ENCODE measurements around the gene HAAO. TPM values are rescaled to one million over a fixed set of nuclear protein-coding genes. Genes with fewer than 3 reads are reported as not detected.
A peak's percentile ranks its signal among the peaks of the same experiment; 100 is the strongest.

HAAO gene
- total and polyA plus RNA-seq, 11 donors: 1.3 to 10.6 (median 2.2) TPM

- Histone ChIP-seq H3K36me3 (no peaks in the 10 kb centered on the region), H3K27me3 (no peaks in the 10 kb centered on the region), H3K4me1 (peaks cover 0 to 13% (median 0%) of the 10 kb centered on the region in 12 donors), H3K9me3 (no peaks in the 10 kb centered on the region), H3K27ac (no peak overlapping the region), H3K4me3 (no peak overlapping the region)
- TF ChIP-seq CTCF (IDR thresholded peaks at IDR 0.05) (no peak), POLR2A (IDR thresholded peaks at IDR 0.05) (no peak)
- intact Hi-C loops (cut with DNase I): no loop called here
- no peak for ATAC-seq
- no peak for DNase-seq
- WGBS, 4 donors: 90 to 91% (median 91%) methylated on average over 6 of the region's 6 CpGs
Measured at GRCh38 chr2:42802150-42802549, 9.8 kb upstream of the HAAO start.

GRCh38 chr2:42801381-42801780 is 9.0 kb upstream of the HAAO start:
- intact Hi-C loops (cut with DNase I): no loop called here
- Histone ChIP-seq H3K27ac (peak overlapping the region in 1 of 12 donors; percentile 6), H3K27me3 (no peaks in the 10 kb centered on the region), H3K9me3 (no peaks in the 10 kb centered on the region), H3K4me1 (peaks cover 0 to 17% (median 0%) of the 10 kb centered on the region in 12 donors), H3K4me3 (no peak overlapping the region), H3K36me3 (no peaks in the 10 kb centered on the region)
- DNase-seq (no peak), ATAC-seq (no peak)
- no peak for TF ChIP-seq CTCF (IDR thresholded peaks at IDR 0.05)
- TF ChIP-seq POLR2A (IDR thresholded peaks at IDR 0.05): no peak
- WGBS, 4 donors: 48 to 65% (median 61%) methylated on average over 4 of the region's 4 CpGs

- no peaks in the 10 kb centered on the region for H3K9me3 ChIP-seq
- no peak for DNase-seq
- no peak for TF ChIP-seq POLR2A (IDR thresholded peaks at IDR 0.05)
- TF ChIP-seq CTCF (IDR thresholded peaks at IDR 0.05): no peak
- H3K4me1 ChIP-seq: peaks cover 0 to 21% (median 0%) of the 10 kb centered on the region in 12 donors
- H3K36me3 ChIP-seq: no peaks in the 10 kb centered on the region
- H3K4me3 ChIP-seq: no peak overlapping the region
- WGBS, 4 donors: 68 to 78% (median 70%) methylated on average over 2 of the region's 2 CpGs
- no peak for ATAC-seq
- H3K27ac ChIP-seq: peak overlapping the region in 1 of 12 donors; percentile 6
- intact Hi-C loops (cut with DNase I): no loop called here
- H3K27me3 ChIP-seq: no peaks in the 10 kb centered on the region
Measured at GRCh38 chr2:42800981-42801380, 8.6 kb upstream of the HAAO start.

- Histone ChIP-seq H3K27me3 (no peaks in the 10 kb centered on the region), H3K27ac (no peak overlapping the region), H3K9me3 (no peaks in the 10 kb centered on the region), H3K4me3 (no peak overlapping the region), H3K4me1 (peaks cover 0 to 25% (median 0%) of the 10 kb centered on the region in 12 donors), H3K36me3 (no peaks in the 10 kb centered on the region)
- DNase-seq: no peak
- intact Hi-C loops (cut with DNase I): no loop called here
- TF ChIP-seq POLR2A (IDR thresholded peaks at IDR 0.05): no peak
- TF ChIP-seq CTCF (IDR thresholded peaks at IDR 0.05): no peak
- ATAC-seq: no peak
- 89 to 92% (median 91%) methylated on average over 4 of the region's 4 CpGs for WGBS, 4 donors
Measured at GRCh38 chr2:42800461-42800962, 8.1 kb upstream of the HAAO start.
